ENCODE data around the gene FBLIM1. TPM values are rescaled to one million over a fixed set of nuclear protein-coding genes. Genes with fewer than 3 reads are reported as not detected.

Gene FBLIM1
- total and polyA plus RNA-seq, 2 experiments from 2014 or later, result 91.6 to 186 TPM

- TF ChIP-seq CTCF (IDR thresholded peaks at IDR 0.05; ENCODE audit: low read depth, low read length), result no peak
- Histone ChIP-seq H3K27ac (no peak overlapping the region), H3K27me3 (no peaks in the 10 kb centered on the region), H3K36me3 (no peaks in the 10 kb centered on the region), H3K9me3 (ENCODE audit: low read depth) (no peaks in the 10 kb centered on the region), H3K4me3 (no peak overlapping the region), H3K4me1 (ENCODE audit: low read depth) (peaks cover 8% of the 10 kb centered on the region)
- DNase-seq (ENCODE audit: low read depth in 1 of 2, low spot score in 1 of 2), result no peak
Observed at GRCh38 chr1:15755646-15756040, 3.0 kb upstream of the FBLIM1 start.

GRCh38 chr1:15756143-15757015, 2.2 kb upstream of the FBLIM1 start:
- peaks cover 16% of the 10 kb centered on the region for H3K4me1 ChIP-seq (ENCODE audit: low read depth)
- no peaks in the 10 kb centered on the region for H3K9me3 ChIP-seq (ENCODE audit: low read depth)
- no peaks in the 10 kb centered on the region for H3K36me3 ChIP-seq
- H3K27me3 ChIP-seq, result no peaks in the 10 kb centered on the region
- H3K4me3 ChIP-seq, result no peak overlapping the region
- H3K27ac ChIP-seq, result no peak overlapping the region
- no peak for DNase-seq (ENCODE audit: low read depth in 1 of 2, low spot score in 1 of 2)
- TF ChIP-seq CTCF (IDR thresholded peaks at IDR 0.05; ENCODE audit: low read depth, low read length), result no peak

- Histone ChIP-seq H3K9me3 (ENCODE audit: low read depth) (no peaks in the 10 kb centered on the region), H3K27me3 (no peaks in the 10 kb centered on the region), H3K27ac (no peak overlapping the region), H3K4me1 (ENCODE audit: low read depth) (peaks cover 22% of the 10 kb centered on the region), H3K4me3 (no peak overlapping the region), H3K36me3 (no peaks in the 10 kb centered on the region)
- no peak for TF ChIP-seq CTCF (IDR thresholded peaks at IDR 0.05; ENCODE audit: low read depth, low read length)
- DNase-seq (ENCODE audit: low read depth in 1 of 2, low spot score in 1 of 2), result no peak
Observed at GRCh38 chr1:15757016-15757543, 1.5 kb upstream of the FBLIM1 start.

- Histone ChIP-seq H3K4me1 (ENCODE audit: low read depth) (peaks cover 28% of the 10 kb centered on the region), H3K27ac (peak overlapping the region; percentile 87), H3K4me3 (peak overlapping the region; percentile 87), H3K36me3 (no peaks in the 10 kb centered on the region), H3K9me3 (ENCODE audit: low read depth) (no peaks in the 10 kb centered on the region), H3K27me3 (no peaks in the 10 kb centered on the region)
- DNase-seq (ENCODE audit: low read depth in 1 of 2, low spot score in 1 of 2), result peak; percentile 48 to 49
- TF ChIP-seq CTCF (IDR thresholded peaks at IDR 0.05; ENCODE audit: low read depth, low read length), result no peak
Observed at GRCh38 chr1:15757575-15758342, 836 bp upstream of the FBLIM1 start.

- peaks cover 32% of the 10 kb centered on the region for H3K4me1 ChIP-seq (ENCODE audit: low read depth)
- H3K27ac ChIP-seq, result peak overlapping the region; percentile 87
- no peak for TF ChIP-seq CTCF (IDR thresholded peaks at IDR 0.05; ENCODE audit: low read depth, low read length)
Observed at GRCh38 chr1:15758953-15759661, 512 bp downstream of the FBLIM1 start.

More at GRCh38 chr1:15758953-15759661, 512 bp downstream of the FBLIM1 start:
- Histone ChIP-seq H3K27me3 (no peaks in the 10 kb centered on the region), H3K9me3 (ENCODE audit: low read depth) (no peaks in the 10 kb centered on the region), H3K36me3 (no peaks in the 10 kb centered on the region), H3K4me3 (peak overlapping the region; percentile 87)
- DNase-seq (ENCODE audit: low read depth in 1 of 2, low spot score in 1 of 2), result peak; percentile 40 to 41

All from cardiac muscle cell (in vitro differentiated cells and primary cell).